ENCODE results near the gene FTL. TPM values are rescaled to one million over a fixed set of nuclear protein-coding genes. Genes with fewer than 3 reads are reported as not detected.

The FTL gene
- total and polyA plus RNA-seq, 2 donors, result 1,031 to 8,316 TPM

DNA sequence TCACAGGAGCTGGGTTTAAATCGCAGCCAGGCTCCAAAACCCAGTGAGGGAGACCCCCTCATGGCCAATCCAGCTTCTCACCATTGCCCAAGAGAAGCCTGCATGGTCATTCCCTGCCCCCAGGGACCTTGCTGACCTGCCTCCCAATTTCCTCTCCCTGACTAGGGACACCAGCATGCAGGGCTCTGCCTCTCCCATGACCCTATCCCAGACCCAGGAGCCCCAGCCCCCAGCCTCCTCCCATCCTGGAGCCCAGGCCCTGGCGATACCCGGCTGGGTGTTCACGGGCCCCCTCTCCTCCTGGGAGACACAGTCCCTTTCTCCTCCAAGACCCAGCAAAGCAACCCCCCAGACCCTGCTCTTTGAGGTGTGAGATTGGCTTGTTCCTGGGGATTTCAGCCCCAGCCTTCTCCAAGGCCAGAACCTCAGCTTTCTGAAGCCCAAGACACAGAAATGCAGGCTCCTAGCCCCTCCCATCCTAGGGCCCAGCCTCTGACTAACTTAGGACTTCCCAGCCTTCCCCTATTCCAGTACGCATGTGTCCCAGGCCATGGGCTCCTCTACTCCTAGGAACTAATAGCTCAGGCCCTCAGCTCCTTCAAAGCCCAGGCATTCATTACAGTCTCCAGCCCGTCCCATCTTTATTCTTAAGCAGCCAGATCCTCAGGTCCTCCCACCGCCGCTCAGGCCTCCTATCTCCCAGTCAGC lies 26.9 kb downstream of the FTL start:
- 66% methylated on average over 8 of the region's 8 CpGs for WGBS
- peak in 1 of 9 donors; percentile 30 for DNase-seq (ENCODE audit: low read depth in 6 of 9, low spot score in 9 of 9)

DNA sequence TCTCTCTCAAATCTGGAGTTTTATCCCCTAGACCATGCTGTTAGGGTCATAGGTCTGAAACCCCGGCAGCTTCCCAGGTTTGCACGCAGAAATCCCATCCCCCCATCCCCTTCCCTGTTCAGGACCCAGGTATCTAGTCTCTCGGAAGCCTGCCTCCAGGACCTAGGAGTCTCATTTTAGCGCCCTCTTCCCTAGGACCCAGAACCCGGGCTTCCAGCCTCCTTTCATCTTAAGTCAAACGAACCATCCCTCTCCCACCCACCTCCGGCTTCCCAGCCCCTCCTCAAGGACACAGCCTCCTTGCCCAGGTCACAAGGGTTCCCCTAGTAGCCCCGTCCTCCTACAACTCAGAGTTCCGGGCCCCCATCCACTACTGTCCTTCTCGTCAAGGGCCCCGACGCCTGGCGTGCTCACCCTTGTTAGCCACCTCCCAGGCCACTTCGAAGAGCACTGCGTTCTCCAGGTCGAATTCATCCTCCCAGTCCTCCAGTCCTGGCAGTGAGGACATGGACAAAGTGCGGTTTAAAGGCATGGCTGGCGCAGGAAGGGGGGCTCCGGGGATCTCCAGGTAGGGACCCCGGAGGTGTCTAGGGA lies 27.6 kb downstream of the FTL start:
- WGBS, result 1% methylated on average over 20 of the region's 20 CpGs
- DNase-seq (ENCODE audit: low read depth in 6 of 9, low spot score in 9 of 9), result peak in 3 of 9 donors; percentile 9 to 32 (median 18)

More for the DNA sequence above, 26.9 kb downstream of the FTL start:
- peak overlapping the region; percentile 61 to 89 for H3K4me3 ChIP-seq (ENCODE audit: low read length in 2 of 2)
- H3K4me1 ChIP-seq (ENCODE audit: control insufficient read depth in 2 of 2, insufficient read depth in 2 of 2, low read length in 2 of 2), result peaks cover 20 to 28% of the 10 kb centered on the region in 2 donors
- H3K9me3 ChIP-seq (ENCODE audit: control insufficient read depth in 2 of 2, insufficient read depth in 1 of 2, low read length in 1 of 2), result no peaks in the 10 kb centered on the region
- H3K27ac ChIP-seq (ENCODE audit: low read depth in 1 of 2, low read length in 1 of 2), result peak overlapping the region; percentile 62 to 83
- no peaks in the 10 kb centered on the region for H3K27me3 ChIP-seq (ENCODE audit: control insufficient read depth in 2 of 2, insufficient read depth in 1 of 2, low read length in 1 of 2)
- H3K36me3 ChIP-seq (ENCODE audit: control insufficient read depth in 2 of 2, insufficient read depth in 2 of 2, low read length in 1 of 2), result peaks cover 11 to 22% of the 10 kb centered on the region in 2 donors

DNA sequence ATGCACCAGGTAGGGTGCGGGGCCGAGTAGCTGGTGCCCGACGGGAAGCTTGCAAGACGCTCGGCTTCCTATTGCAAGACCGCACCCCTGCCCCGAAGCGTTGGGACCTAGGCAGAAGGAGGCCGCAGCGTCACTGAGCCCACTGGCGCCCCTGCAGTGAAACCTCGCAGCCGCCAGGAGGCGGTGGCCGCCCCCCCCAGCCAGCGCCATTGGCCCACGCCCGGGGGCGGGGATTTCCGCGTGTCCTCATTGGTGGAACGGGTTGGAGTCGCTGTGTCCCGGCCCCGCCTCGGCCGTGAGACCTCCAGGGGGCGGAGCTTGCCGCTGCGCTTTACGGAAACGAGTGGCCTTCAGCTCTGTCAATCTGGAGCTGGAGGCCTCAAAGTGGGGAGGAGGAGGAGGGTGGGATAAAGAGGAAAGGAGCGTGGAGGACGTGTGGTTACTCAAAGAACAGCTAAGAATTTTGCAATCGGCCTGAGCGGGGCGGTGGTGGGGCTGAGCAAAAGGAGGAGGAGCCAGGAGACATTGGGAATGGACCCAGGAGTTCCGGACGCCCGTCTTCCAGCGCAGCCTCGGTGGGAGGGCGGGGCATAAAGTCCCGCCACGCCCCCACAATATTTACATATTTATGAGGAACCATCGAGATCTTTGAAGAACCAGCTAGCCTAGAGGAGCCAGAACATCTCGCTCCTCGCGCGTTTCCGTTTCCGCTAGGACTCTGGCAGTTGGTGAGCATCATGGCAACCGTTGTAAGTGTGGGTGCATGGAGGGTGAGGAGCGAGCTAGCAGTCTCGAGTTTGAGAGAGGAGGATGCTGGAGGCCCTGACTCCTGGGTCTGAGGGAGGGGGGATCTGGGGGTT lies 28.3 kb downstream of the FTL start, which contains the start of the genes GYS1 and RUVBL2:
Gene GYS1, minus strand, starts transcription at position 135 of the 860 bp plus-strand sequence. CDS start 197 bp downstream, outside the sequence.
Gene RUVBL2, plus strand, starts transcription at position 713 of the 860 bp plus-strand sequence. Its CDS starts 25 bp downstream, at position 738.
- Histone ChIP-seq H3K27ac (ENCODE audit: low read depth in 1 of 2, low read length in 1 of 2) (peak within 1 kb of the TSS; percentile 93 to 98), H3K36me3 (ENCODE audit: control insufficient read depth in 2 of 2, insufficient read depth in 2 of 2, low read length in 1 of 2) (peaks cover 8 to 14% of the 10 kb centered on the region in 2 donors), H3K27me3 (ENCODE audit: control insufficient read depth in 2 of 2, insufficient read depth in 1 of 2, low read length in 1 of 2) (no peaks in the 10 kb centered on the region), H3K9me3 (ENCODE audit: control insufficient read depth in 2 of 2, insufficient read depth in 1 of 2, low read length in 1 of 2) (no peaks in the 10 kb centered on the region), H3K4me3 (ENCODE audit: low read length in 2 of 2) (peak within 1 kb of the TSS; percentile 61 to 89), H3K4me1 (ENCODE audit: control insufficient read depth in 2 of 2, insufficient read depth in 2 of 2, low read length in 2 of 2) (peaks cover 20 to 28% of the 10 kb centered on the region in 2 donors)
- WGBS, result under 1% methylated on average over 56 of the region's 56 CpGs
- peak; percentile 98 to 100 (median 100) for DNase-seq (ENCODE audit: low read depth in 6 of 9, low spot score in 9 of 9)

More for the DNA sequence above, 27.6 kb downstream of the FTL start:
- Histone ChIP-seq H3K27me3 (ENCODE audit: control insufficient read depth in 2 of 2, insufficient read depth in 1 of 2, low read length in 1 of 2) (no peaks in the 10 kb centered on the region), H3K4me3 (ENCODE audit: low read length in 2 of 2) (peak overlapping the region; percentile 61 to 89), H3K36me3 (ENCODE audit: control insufficient read depth in 2 of 2, insufficient read depth in 2 of 2, low read length in 1 of 2) (peaks cover 8 to 20% of the 10 kb centered on the region in 2 donors), H3K4me1 (ENCODE audit: control insufficient read depth in 2 of 2, insufficient read depth in 2 of 2, low read length in 2 of 2) (peaks cover 20 to 28% of the 10 kb centered on the region in 2 donors), H3K27ac (ENCODE audit: low read depth in 1 of 2, low read length in 1 of 2) (peak overlapping the region; percentile 62 to 83), H3K9me3 (ENCODE audit: control insufficient read depth in 2 of 2, insufficient read depth in 1 of 2, low read length in 1 of 2) (no peaks in the 10 kb centered on the region)

DNA sequence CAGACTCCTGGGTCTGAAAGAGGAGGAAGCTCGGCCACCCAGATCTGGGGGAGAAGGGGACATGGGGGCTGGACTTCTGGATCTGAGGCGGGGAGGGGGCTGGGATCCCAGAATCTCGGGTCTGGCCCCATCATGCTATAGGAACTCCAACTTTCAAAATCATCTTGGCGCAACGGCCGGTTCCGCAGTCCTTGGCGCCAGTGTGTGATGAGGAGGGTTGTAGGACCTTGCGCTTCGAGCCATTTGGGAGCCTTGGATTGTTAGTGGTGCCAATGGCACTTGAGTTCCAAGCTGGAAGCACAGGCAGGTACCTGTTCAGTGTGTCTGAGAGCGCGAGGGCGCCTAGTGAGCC lies 28.9 kb downstream of the FTL start:
- WGBS, result 2% methylated on average over 13 of the region's 13 CpGs
- Histone ChIP-seq H3K36me3 (ENCODE audit: control insufficient read depth in 2 of 2, insufficient read depth in 2 of 2, low read length in 1 of 2) (peaks cover 4 to 10% of the 10 kb centered on the region in 2 donors), H3K27ac (ENCODE audit: low read depth in 1 of 2, low read length in 1 of 2) (peak overlapping the region; percentile 93 to 98), H3K4me1 (ENCODE audit: control insufficient read depth in 2 of 2, insufficient read depth in 2 of 2, low read length in 2 of 2) (peaks cover 20 to 28% of the 10 kb centered on the region in 2 donors), H3K4me3 (ENCODE audit: low read length in 2 of 2) (peak overlapping the region; percentile 61 to 89), H3K27me3 (ENCODE audit: control insufficient read depth in 2 of 2, insufficient read depth in 1 of 2, low read length in 1 of 2) (no peaks in the 10 kb centered on the region), H3K9me3 (ENCODE audit: control insufficient read depth in 2 of 2, insufficient read depth in 1 of 2, low read length in 1 of 2) (no peaks in the 10 kb centered on the region)
- no peak for DNase-seq (ENCODE audit: low read depth in 6 of 9, low spot score in 9 of 9)

DNA sequence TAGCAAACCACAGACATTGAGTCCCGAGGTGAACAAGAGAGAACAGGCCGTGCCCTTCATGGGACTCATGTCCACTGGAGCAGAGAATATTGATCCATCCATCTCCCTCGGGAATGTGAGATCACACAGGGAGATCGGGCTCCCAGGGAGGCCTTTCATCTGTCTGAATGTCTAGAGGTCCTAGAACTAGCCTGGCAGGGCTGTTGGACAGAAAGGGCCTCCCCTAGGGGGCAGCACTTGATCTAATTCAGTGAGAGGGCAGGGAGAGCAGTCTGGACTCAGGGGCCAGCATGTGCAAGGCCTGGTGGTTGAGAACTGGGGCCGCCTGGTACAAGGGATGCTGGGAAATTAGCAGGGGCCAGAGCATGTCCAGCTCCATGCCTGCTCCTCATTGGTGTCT lies 32.9 kb downstream of the FTL start:
- no peaks in the 10 kb centered on the region for H3K27me3 ChIP-seq (ENCODE audit: control insufficient read depth in 2 of 2, insufficient read depth in 1 of 2, low read length in 1 of 2)
- H3K4me3 ChIP-seq (ENCODE audit: low read length in 2 of 2), result no peak overlapping the region
- no peaks in the 10 kb centered on the region for H3K9me3 ChIP-seq (ENCODE audit: control insufficient read depth in 2 of 2, insufficient read depth in 1 of 2, low read length in 1 of 2)
- peaks cover 10 to 11% of the 10 kb centered on the region in 2 donors for H3K4me1 ChIP-seq (ENCODE audit: control insufficient read depth in 2 of 2, insufficient read depth in 2 of 2, low read length in 2 of 2)
- 92% methylated on average over 5 of the region's 5 CpGs for WGBS
- peaks cover 4 to 5% of the 10 kb centered on the region in 2 donors for H3K36me3 ChIP-seq (ENCODE audit: control insufficient read depth in 2 of 2, insufficient read depth in 2 of 2, low read length in 1 of 2)
- DNase-seq (ENCODE audit: low read depth in 6 of 9, low spot score in 9 of 9), result peak in 2 of 9 donors; percentile 27 to 42
- no peak overlapping the region for H3K27ac ChIP-seq (ENCODE audit: low read depth in 1 of 2, low read length in 1 of 2)

DNA sequence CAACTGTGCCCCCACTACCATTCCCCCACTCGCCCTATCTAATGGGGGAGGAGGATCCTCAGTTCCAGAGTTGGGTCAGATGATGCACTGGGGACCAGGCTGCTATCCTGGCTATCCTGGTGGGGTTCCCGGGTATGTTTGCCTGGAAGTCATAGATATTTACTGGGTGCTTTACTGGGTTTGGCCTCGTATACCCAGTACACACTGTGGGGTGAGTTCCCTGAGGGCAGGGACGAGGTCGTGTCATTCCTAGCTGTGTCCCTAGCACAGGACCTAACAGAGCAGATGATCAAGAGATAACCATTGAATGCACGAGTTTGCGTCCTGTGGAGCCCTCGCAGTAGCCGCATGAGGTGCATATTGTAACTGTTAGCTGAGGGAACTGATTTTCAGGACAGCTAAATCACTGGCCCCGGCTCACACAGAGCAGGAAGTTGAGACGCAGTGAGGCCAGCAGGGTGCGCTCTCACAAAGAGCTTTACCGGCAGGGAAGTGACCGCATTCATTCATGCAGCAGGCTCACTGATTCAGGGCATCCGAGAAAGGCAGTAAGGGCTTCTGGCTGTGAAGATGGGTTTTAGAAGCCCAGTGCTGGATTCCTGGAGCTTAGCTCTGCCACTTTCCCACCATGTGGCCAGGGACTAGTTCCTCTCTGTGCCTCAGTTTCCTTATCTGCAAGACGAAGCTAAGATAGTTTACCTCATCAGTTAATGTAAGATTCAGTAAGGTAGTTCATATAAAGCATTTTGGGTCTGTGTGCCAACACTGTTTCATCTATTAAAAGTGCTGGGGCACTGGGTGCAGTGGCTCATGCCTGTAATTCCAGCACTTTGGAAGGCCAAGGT lies 34.6 kb downstream of the FTL start:
- 82% methylated on average over 16 of the region's 16 CpGs for WGBS
- no peaks in the 10 kb centered on the region for H3K9me3 ChIP-seq (ENCODE audit: control insufficient read depth in 2 of 2, insufficient read depth in 1 of 2, low read length in 1 of 2)
- H3K4me3 ChIP-seq (ENCODE audit: low read length in 2 of 2), result no peak overlapping the region
- H3K27me3 ChIP-seq (ENCODE audit: control insufficient read depth in 2 of 2, insufficient read depth in 1 of 2, low read length in 1 of 2), result no peaks in the 10 kb centered on the region
- H3K4me1 ChIP-seq (ENCODE audit: control insufficient read depth in 2 of 2, insufficient read depth in 2 of 2, low read length in 2 of 2), result peaks cover 3 to 4% of the 10 kb centered on the region in 2 donors
- peak in 3 of 9 donors; percentile 13 to 53 (median 42) for DNase-seq (ENCODE audit: low read depth in 6 of 9, low spot score in 9 of 9)
- H3K27ac ChIP-seq (ENCODE audit: low read depth in 1 of 2, low read length in 1 of 2), result no peak overlapping the region
- H3K36me3 ChIP-seq (ENCODE audit: control insufficient read depth in 2 of 2, insufficient read depth in 2 of 2, low read length in 1 of 2), result peaks cover 21 to 22% of the 10 kb centered on the region in 2 donors

DNA sequence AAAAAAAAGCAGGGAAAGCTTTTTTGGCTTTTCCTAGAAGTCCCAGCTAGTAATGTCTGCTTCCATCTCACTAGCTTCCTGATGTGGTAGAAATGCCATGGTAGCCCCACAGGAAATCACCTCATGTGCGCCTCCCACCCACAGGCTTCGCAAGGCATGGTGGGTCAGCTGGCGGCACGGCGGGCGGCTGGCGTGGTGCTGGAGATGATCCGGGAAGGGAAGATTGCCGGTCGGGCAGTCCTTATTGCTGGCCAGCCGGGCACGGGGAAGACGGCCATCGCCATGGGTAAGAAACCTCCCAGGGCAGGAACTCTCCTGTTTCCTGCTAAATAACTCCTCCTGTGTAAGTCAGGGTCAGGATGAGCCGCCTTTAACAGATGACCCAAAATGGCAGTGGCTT lies 39.0 kb downstream of the FTL start:
- H3K27ac ChIP-seq (ENCODE audit: low read depth in 1 of 2, low read length in 1 of 2), result no peak overlapping the region
- no peaks in the 10 kb centered on the region for H3K4me1 ChIP-seq (ENCODE audit: control insufficient read depth in 2 of 2, insufficient read depth in 2 of 2, low read length in 2 of 2)
- no peak for DNase-seq (ENCODE audit: low read depth in 6 of 9, low spot score in 9 of 9)
- WGBS, result 98% methylated on average over 15 of the region's 15 CpGs
- no peaks in the 10 kb centered on the region for H3K27me3 ChIP-seq (ENCODE audit: control insufficient read depth in 2 of 2, insufficient read depth in 1 of 2, low read length in 1 of 2)
- no peaks in the 10 kb centered on the region for H3K9me3 ChIP-seq (ENCODE audit: control insufficient read depth in 2 of 2, insufficient read depth in 1 of 2, low read length in 1 of 2)
- peaks cover 48 to 49% of the 10 kb centered on the region in 2 donors for H3K36me3 ChIP-seq (ENCODE audit: control insufficient read depth in 2 of 2, insufficient read depth in 2 of 2, low read length in 1 of 2)
- no peak overlapping the region for H3K4me3 ChIP-seq (ENCODE audit: low read length in 2 of 2)

DNA sequence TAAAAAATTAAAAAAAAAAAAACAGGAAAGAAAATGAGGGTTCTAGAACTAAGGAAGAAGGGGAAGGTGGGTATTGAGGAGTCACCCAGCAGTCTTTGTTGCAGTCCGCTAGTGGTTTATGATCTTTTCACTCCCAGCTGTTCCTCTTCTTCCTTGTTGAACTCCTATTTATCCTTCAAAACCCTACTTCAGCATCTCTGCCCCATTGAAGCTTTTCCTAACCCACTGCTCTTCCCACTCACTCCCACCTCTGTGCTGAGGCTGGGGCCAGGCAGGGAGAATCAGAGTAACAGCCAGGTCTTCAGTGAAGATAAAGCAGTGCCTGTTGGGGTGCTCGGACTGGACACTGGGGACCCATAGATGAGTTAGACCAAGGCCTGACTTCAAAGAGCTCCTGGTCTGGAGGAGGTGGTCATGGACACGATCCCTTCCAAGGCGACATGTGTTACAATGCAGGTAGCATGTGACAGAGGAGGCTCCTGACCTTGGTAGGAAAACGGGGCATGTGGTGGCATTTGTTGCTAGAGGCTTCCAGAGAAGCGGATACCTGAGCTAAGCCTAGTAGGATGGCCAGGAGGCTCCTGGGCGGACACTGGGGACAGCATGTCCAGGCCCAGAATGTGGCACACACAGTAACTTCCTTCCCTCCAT lies 40.0 kb downstream of the FTL start:
- H3K27me3 ChIP-seq (ENCODE audit: control insufficient read depth in 2 of 2, insufficient read depth in 1 of 2, low read length in 1 of 2), result no peaks in the 10 kb centered on the region
- no peak overlapping the region for H3K4me3 ChIP-seq (ENCODE audit: low read length in 2 of 2)
- no peak overlapping the region for H3K27ac ChIP-seq (ENCODE audit: low read depth in 1 of 2, low read length in 1 of 2)
- no peaks in the 10 kb centered on the region for H3K4me1 ChIP-seq (ENCODE audit: control insufficient read depth in 2 of 2, insufficient read depth in 2 of 2, low read length in 2 of 2)
- 99% methylated on average over 7 of the region's 7 CpGs for WGBS
- DNase-seq (ENCODE audit: low read depth in 6 of 9, low spot score in 9 of 9), result no peak
- no peaks in the 10 kb centered on the region for H3K9me3 ChIP-seq (ENCODE audit: control insufficient read depth in 2 of 2, insufficient read depth in 1 of 2, low read length in 1 of 2)
- H3K36me3 ChIP-seq (ENCODE audit: control insufficient read depth in 2 of 2, insufficient read depth in 2 of 2, low read length in 1 of 2), result peaks cover 53 to 57% of the 10 kb centered on the region in 2 donors

Data from thymus (tissue), 11 donors.